Keratinocyte (primary cell): Measurements from ENCODE around the gene LRP11.

ENCODE experiments used
- CTCF ChIP-seq, 3 experiments: IDR thresholded peaks in 1 of 3; conservative IDR thresholded peaks in 1 of 3; optimal IDR thresholded peaks in 1 of 3; 2 replicates in 2 of 3; 3 replicates in 1 of 3; pipeline versions ENCODE3 to v1.5.1; 2011; ENCODE audit warnings: low read length in 3 of 3, mild to moderate bottlenecking in 3 of 3, moderate library complexity in 2 of 3, control low read depth in 1 of 3, inconsistent platforms in 1 of 3; ENCODE audit not compliant: insufficient read depth in 2 of 3; ENCODE audit errors: extremely low read depth in 1 of 3
- EZH2 ChIP-seq: IDR thresholded peaks from one replicate; pipeline ENCODE4 v1.6.1; 2012; ENCODE audit warnings: inconsistent platforms, mild to moderate bottlenecking, low read length, moderate library complexity

GRCh38 chr6:149825292-149825691 is 38.9 kb downstream of the LRP11 start:
- TF ChIP-seq CTCF (optimal IDR thresholded peaks at IDR 0.05 in 1 of 3, IDR thresholded peaks at IDR 0.05 in 1 of 3, conservative IDR thresholded peaks at IDR 0.05 in 1 of 3; ENCODE audit: extremely low read depth in 1 of 3, insufficient read depth in 2 of 3, low read length in 3 of 3) = no peak
- no peak for TF ChIP-seq EZH2
